A549 (cell line): ENCODE data around the gene PLIN5. TPM values are rescaled to one million over a fixed set of nuclear protein-coding genes. Genes with fewer than 3 reads are reported as not detected.

Source experiments
- ATAC-seq, 2 experiments: fragments of 200-7000 bp in 1 of 2; fragments of >200 bp in 1 of 2; cut with Nextera tagmentation in 1 of 2; cut with Tn5 transposase in 1 of 2; 3 replicates each; pipeline versions ENCODE4 v1.8.0 to v1.9.1; 2018 to 2020; ENCODE audit warnings: mild to moderate bottlenecking in 1 of 2, moderate library complexity in 1 of 2
- CTCF ChIA-PET: fragments of 300-600 bp; sonication (Branson Sonifier 250); formaldehyde crosslinking; extraction: SDS; loops from one replicate; lab custom pipeline; 2021; ENCODE audit warnings: antibody characterized with exemption, inconsistent platforms; lab: Yijun Ruan, JAX
- POLR2A ChIA-PET: fragments of 350-600 bp; formaldehyde crosslinking; extraction: SDS; loops from one replicate; lab custom pipeline; 2021; ENCODE audit warnings: antibody characterized with exemption, inconsistent platforms; lab: Yijun Ruan, JAX
- DNase-seq, 2 experiments: peaks; one replicate each; pipeline versions ENCODE4 v3.0.0 to v3.0.0-alpha.2; 2011 to 2016; ENCODE audit warnings: low read depth in 1 of 2, low spot score in 1 of 2
- FAIRE-seq: peaks from 2 replicates; lab custom pipeline; 2011; peaks lifted over from hg19 to GRCh38; lab: Jason Lieb, UNC
- H3K27ac ChIP-seq, 2 experiments: fragments of >200 bp; sonication (Bioruptor Twin); formaldehyde crosslinking; 3 replicates each; pipeline ENCODE4 v1.5.1; 2016 to 2017
- H3K4me1 ChIP-seq: fragments of >200 bp; sonication (Bioruptor Twin); formaldehyde crosslinking; 3 replicates; pipeline ENCODE4 v1.6.1; 2016
- H3K4me2 ChIP-seq: fragments of >200 bp; sonication (Bioruptor Twin); formaldehyde crosslinking; 3 replicates; pipeline ENCODE4 v1.6.1; 2016
- H3K4me3 ChIP-seq: fragments of >200 bp; sonication (Bioruptor Twin); formaldehyde crosslinking; 3 replicates; pipeline ENCODE4 v1.5.1; 2016
- H3K9me3 ChIP-seq: fragments of >200 bp; sonication (Bioruptor Twin); formaldehyde crosslinking; 3 replicates; pipeline ENCODE4 v1.6.1; 2016
- BCL3 ChIP-seq: fragments of >200 bp; sonication (Bioruptor Twin); formaldehyde crosslinking; IDR thresholded peaks from 3 replicates; pipeline ENCODE4 v1.6.1; 2016
- BHLHE40 ChIP-seq: IDR thresholded peaks from 2 replicates; pipeline ENCODE4 v1.6.1; 2012; ENCODE audit warnings: low read depth, low read length, inconsistent platforms
- CBX8 ChIP-seq: fragments of 200-600 bp; sonication (generic); IDR thresholded peaks from 2 replicates; pipeline ENCODE4 v1.6.1; 2016
- CEBPB ChIP-seq, 2 experiments: fragments of >200 bp in 1 of 2; sonication (Bioruptor Twin) in 1 of 2; formaldehyde crosslinking in 1 of 2; IDR thresholded peaks; 2 replicates each; pipeline ENCODE4 v1.6.1; 2012 to 2016
- CHD2 ChIP-seq: fragments of 150-350 bp; IDR thresholded peaks from 2 replicates; pipeline ENCODE4 v1.6.1; 2014; ENCODE audit warnings: low read length; ENCODE audit not compliant: partially characterized antibody
- CHD4 ChIP-seq: fragments of 200-600 bp; sonication (generic); IDR thresholded peaks from 2 replicates; pipeline ENCODE4 v1.6.1; 2016; ENCODE audit warnings: antibody characterized with exemption, mild to moderate bottlenecking, borderline replicate concordance
- ESRRA ChIP-seq: fragments of 150-350 bp; IDR thresholded peaks from 2 replicates; pipeline ENCODE4 v1.6.1; 2014; ENCODE audit warnings: mild to moderate bottlenecking, low read length, borderline replicate concordance
- FOXS1 ChIP-seq: fragments of 250-450 bp; sonication (Bioruptor Pico); IDR thresholded peaks from 2 replicates; pipeline ENCODE4 v1.5.0; 2020; ENCODE audit warnings: mild to moderate bottlenecking, moderate library complexity
- GATA3 ChIP-seq: IDR thresholded peaks from 2 replicates; pipeline ENCODE4 v1.6.1; 2012; ENCODE audit warnings: borderline replicate concordance
- HEYL ChIP-seq: fragments of 250-450 bp; sonication (Bioruptor Pico); IDR thresholded peaks from 2 replicates; pipeline ENCODE4 v1.8.0; 2021; ENCODE audit warnings: mild to moderate bottlenecking, moderate library complexity
- JUN ChIP-seq, 2 experiments: fragments of >200 bp; sonication (Bioruptor Twin); formaldehyde crosslinking; IDR thresholded peaks; 2 replicates in 1 of 2; 3 replicates in 1 of 2; pipeline ENCODE4 v1.6.1; 2016 to 2017
- JUNB ChIP-seq: fragments of >200 bp; sonication (Bioruptor Twin); formaldehyde crosslinking; IDR thresholded peaks from 2 replicates; pipeline ENCODE4 v1.6.1; 2016
- MAX ChIP-seq: IDR thresholded peaks from 2 replicates; pipeline ENCODE4 v1.6.1; 2012
- PHF8 ChIP-seq: fragments of 200-600 bp; sonication (generic); IDR thresholded peaks from 2 replicates; pipeline ENCODE4 v1.6.1; 2016; ENCODE audit warnings: low read depth, mild to moderate bottlenecking, antibody characterized with exemption, moderate library complexity, borderline replicate concordance
- POLR2A ChIP-seq: IDR thresholded peaks from 2 replicates; pipeline ENCODE4 v1.6.1; 2012; ENCODE audit warnings: mild to moderate bottlenecking, low read length
- RARB ChIP-seq: fragments of 250-450 bp; sonication (Bioruptor Pico); IDR thresholded peaks from 2 replicates; pipeline ENCODE4 v1.8.0; 2021; ENCODE audit warnings: mild to moderate bottlenecking, moderate library complexity
- RFX5 ChIP-seq: fragments of 450-650 bp; IDR thresholded peaks from 2 replicates; pipeline ENCODE4 v1.7.1; 2014; ENCODE audit warnings: antibody characterized with exemption, mild to moderate bottlenecking, moderate library complexity
- SMC3 ChIP-seq: fragments of >200 bp; sonication (Bioruptor Twin); formaldehyde crosslinking; IDR thresholded peaks from 3 replicates; pipeline ENCODE4 v1.6.1; 2018; ENCODE audit warnings: inconsistent platforms
- ZFP36 ChIP-seq: fragments of 450-650 bp; IDR thresholded peaks from 2 replicates; pipeline ENCODE4 v1.6.1; 2014; ENCODE audit warnings: borderline replicate concordance; ENCODE audit not compliant: partially characterized antibody
- ZSCAN20 ChIP-seq: fragments of 250-450 bp; sonication (Bioruptor Pico); IDR thresholded peaks from 2 replicates; pipeline ENCODE4 v1.8.0; 2022; ENCODE audit warnings: mild to moderate bottlenecking, moderate library complexity
- WGBS: methylation state at CpG from one replicate; pipeline ENCODE4 v1.1.6; 2017; ENCODE audit errors: missing lambda C conversion rate; 5-methylcytosine and 5-hydroxymethylcytosine counted together
- polyA plus RNA-seq, 4 experiments: library from polyadenylated mRNA; depleted of rRNA in 3 of 4; stranded (reverse); fragments of >200 nt; fragmentation: RNase III in 1 of 4; extraction: RNeasy Plus Mini Kit Qiagen cat#74134 plus additional on column Dnase treatment in 1 of 4; gene quantifications; 2 replicates in 3 of 4; 3 replicates in 1 of 4; pipeline ENCODE4 v1.2.3, GENCODE V29; 2011 to 2017
- TF ChIP-seq, protein P1 (sequence below): IDR thresholded peaks from 2 replicates; pipeline ENCODE4 v1.6.1; 2012
- TF ChIP-seq, protein P2 (sequence below): fragments of >200 bp; sonication (Bioruptor Twin); formaldehyde crosslinking; IDR thresholded peaks from 3 replicates; pipeline ENCODE4 v1.5.1; 2016

PLIN5 gene
- polyA plus RNA-seq, 2 of the 4 experiments (the other 2 are of a cell fraction), result 0.08 to 0.25 TPM

DNA sequence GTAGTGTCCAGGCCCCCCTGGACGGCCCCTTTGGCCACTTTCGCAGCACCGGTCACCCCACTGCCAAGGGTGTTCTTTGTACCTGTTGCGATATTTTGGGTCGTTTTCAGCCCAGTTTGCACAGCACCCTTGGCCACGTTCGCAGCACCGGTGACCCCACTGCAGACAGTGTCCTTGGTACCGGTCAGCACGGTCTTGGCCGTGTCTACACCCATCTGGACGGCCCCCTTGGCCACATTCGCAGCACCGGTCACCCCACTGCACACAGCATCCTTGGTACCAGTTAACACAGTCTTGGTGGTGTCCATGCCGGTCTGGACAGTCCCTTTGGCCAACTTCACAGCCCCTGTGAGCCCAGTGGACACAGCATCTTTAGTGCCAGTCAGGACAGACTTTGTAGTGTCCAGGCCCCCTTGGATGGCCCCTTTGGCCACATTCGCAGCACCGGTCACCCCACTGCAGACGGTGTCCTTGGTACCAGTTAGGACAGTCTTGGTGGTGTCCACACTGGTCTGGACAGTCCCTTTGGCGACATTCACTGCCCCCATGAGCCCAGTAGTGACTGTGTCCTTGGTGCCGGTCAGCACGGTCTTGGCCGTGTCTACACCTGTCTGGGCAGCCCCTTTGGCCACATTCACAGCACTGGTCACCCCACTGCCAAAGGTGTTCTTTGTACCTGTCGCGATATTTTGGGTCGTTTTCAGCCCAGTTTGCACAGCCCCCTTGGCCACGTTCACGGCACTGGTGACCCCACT, 23.5 kb downstream of the PLIN5 start:
- no peak for FAIRE-seq

DNA sequence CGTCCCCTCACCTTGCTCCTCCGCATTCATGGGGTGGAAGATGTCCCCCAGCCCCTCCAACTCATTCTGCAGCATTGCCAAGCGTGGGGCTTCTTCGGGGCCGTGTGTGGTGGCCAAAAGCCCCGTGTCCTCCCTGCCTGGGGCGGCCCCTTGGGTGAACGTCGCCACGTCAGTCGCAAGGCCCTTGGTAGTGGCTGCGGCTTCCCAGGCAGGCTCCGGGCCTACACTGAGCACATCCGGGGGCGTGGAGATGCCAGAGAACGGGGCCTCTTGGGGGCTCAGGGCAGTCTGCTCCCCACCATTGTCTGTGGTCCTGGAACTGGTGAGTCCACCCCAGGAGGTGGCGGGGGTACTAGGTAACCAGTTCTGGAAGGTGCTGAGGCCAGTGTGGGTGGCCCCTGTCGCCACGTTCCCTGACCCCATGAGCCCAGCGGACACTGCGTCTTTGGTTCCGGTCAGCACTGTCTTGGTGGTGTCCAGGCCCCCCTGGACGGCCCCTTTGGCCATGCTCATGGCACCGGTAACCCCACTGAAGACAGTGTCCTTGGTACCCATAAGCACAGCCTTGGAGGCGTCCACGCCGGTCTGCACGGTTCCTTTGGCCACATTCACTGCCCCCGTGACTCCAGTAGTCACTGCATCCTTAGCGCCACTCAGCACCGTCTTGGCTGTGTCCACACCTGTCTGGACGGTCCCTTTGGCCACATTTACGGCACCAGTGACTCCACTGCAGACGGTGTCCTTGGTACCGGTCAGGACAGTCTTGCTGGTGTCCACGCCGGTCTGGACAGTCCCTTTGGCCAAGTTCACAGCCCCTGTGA, 24.4 kb downstream of the PLIN5 start:
- TF ChIP-seq CHD2 (no peak), CBX8 (no peak), ESRRA (no peak), MAX (no peak), BHLHE40 (no peak), PHF8 (no peak), ZSCAN20 (CRISPR knock-in tag) (no peak), CEBPB (IDR thresholded peaks at IDR 0.05) (no peak), GATA3 (no peak), RFX5 (no peak), FOXS1 (CRISPR knock-in tag) (no peak), CHD4 (no peak), HEYL (CRISPR knock-in tag) (no peak)
- Histone ChIP-seq H3K4me1 (no peaks in the 10 kb centered on the region), H3K27ac (no peak overlapping the region), H3K4me3 (no peak overlapping the region), H3K9me3 (no peaks in the 10 kb centered on the region), H3K4me2 (no peak overlapping the region)
- no peak for DNase-seq
- ATAC-seq, result peak; percentile 26 to 36; a peak in 4 of 6 replicates
- no peak for FAIRE-seq
- POLR2A ChIA-PET, result no interaction called here
- 85% methylated on average over 15 of the region's 37 CpGs for WGBS
- CTCF ChIA-PET, result interaction anchor here (4.0 kb wide), 1 partner anchor 14 kb away, joined by 23 read pairs; no protein-coding TSS in a partner anchor

More for the DNA sequence above, 23.5 kb downstream of the PLIN5 start:
- CTCF ChIA-PET, result no interaction called here
- no peak overlapping the region for H3K27ac ChIP-seq
- TF ChIP-seq, protein P1, sequence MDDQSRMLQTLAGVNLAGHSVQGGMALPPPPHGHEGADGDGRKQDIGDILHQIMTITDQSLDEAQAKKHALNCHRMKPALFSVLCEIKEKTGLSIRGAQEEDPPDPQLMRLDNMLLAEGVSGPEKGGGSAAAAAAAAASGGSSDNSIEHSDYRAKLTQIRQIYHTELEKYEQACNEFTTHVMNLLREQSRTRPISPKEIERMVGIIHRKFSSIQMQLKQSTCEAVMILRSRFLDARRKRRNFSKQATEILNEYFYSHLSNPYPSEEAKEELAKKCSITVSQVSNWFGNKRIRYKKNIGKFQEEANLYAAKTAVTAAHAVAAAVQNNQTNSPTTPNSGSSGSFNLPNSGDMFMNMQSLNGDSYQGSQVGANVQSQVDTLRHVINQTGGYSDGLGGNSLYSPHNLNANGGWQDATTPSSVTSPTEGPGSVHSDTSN, result no peak
- TF ChIP-seq ZFP36 (no peak), POLR2A (no peak), BCL3 (no peak), ZSCAN20 (CRISPR knock-in tag) (no peak), SMC3 (no peak), RARB (CRISPR knock-in tag) (no peak), JUNB (no peak), JUN (IDR thresholded peaks at IDR 0.05) (no peak), CBX8 (no peak), CHD2 (no peak), MAX (no peak)
- TF ChIP-seq, protein P2, sequence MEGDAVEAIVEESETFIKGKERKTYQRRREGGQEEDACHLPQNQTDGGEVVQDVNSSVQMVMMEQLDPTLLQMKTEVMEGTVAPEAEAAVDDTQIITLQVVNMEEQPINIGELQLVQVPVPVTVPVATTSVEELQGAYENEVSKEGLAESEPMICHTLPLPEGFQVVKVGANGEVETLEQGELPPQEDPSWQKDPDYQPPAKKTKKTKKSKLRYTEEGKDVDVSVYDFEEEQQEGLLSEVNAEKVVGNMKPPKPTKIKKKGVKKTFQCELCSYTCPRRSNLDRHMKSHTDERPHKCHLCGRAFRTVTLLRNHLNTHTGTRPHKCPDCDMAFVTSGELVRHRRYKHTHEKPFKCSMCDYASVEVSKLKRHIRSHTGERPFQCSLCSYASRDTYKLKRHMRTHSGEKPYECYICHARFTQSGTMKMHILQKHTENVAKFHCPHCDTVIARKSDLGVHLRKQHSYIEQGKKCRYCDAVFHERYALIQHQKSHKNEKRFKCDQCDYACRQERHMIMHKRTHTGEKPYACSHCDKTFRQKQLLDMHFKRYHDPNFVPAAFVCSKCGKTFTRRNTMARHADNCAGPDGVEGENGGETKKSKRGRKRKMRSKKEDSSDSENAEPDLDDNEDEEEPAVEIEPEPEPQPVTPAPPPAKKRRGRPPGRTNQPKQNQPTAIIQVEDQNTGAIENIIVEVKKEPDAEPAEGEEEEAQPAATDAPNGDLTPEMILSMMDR, result no peak
- TF ChIP-seq, all 56 proteins: peak for 0
- no peak overlapping the region for H3K4me3 ChIP-seq
- POLR2A ChIA-PET, result no interaction called here
- H3K4me2 ChIP-seq, result no peak overlapping the region
- WGBS, result 64% methylated on average over 18 of the region's 27 CpGs
- ATAC-seq (peak in 1 of 2 experiments; percentile 29; a peak in 3 of 6 replicates), DNase-seq (no peak)
- no peaks in the 10 kb centered on the region for H3K9me3 ChIP-seq
- peaks cover 2% of the 10 kb centered on the region; the same call in 2 of the 3 replicates for H3K4me1 ChIP-seq
